T follicular helper cell (primary cell): Measurements from ENCODE around the gene LRRC4C.

Experiments
- DNase-seq: peaks from one replicate; pipeline ENCODE4 v3.0.0-alpha.2; 2020; ENCODE audit warnings: low read depth

Gene LRRC4C

GRCh38 chr11:41414771-41415440 is 44.5 kb downstream of the LRRC4C start:
- DNase-seq: no peak

- no peak for DNase-seq
Observed at GRCh38 chr11:41413843-41414242, 45.6 kb downstream of the LRRC4C start.

GRCh38 chr11:41405812-41406211 is 53.6 kb downstream of the LRRC4C start:
- DNase-seq: no peak

GRCh38 chr11:41404109-41404508 is 55.3 kb downstream of the LRRC4C start:
- no peak for DNase-seq

- no peak for DNase-seq
Observed at GRCh38 chr11:41403458-41403857, 56.0 kb downstream of the LRRC4C start.

GRCh38 chr11:41400819-41401382 is 58.6 kb downstream of the LRRC4C start:
- no peak for DNase-seq

- no peak for DNase-seq
Observed at GRCh38 chr11:41400124-41400523, 59.3 kb downstream of the LRRC4C start.

- DNase-seq: no peak
Observed at GRCh38 chr11:41399323-41399722, 60.1 kb downstream of the LRRC4C start.

- DNase-seq: no peak
Observed at GRCh38 chr11:41398175-41398574, 61.3 kb downstream of the LRRC4C start.

GRCh38 chr11:41394521-41395195 is 64.8 kb downstream of the LRRC4C start:
- no peak for DNase-seq

GRCh38 chr11:41392596-41392995 is 66.9 kb downstream of the LRRC4C start:
- DNase-seq: no peak

- no peak for DNase-seq
Observed at GRCh38 chr11:41389623-41390130, 69.8 kb downstream of the LRRC4C start.

- DNase-seq: no peak
Observed at GRCh38 chr11:41384329-41384728, 75.1 kb downstream of the LRRC4C start.

GRCh38 chr11:41383768-41384167 is 75.7 kb downstream of the LRRC4C start:
- DNase-seq: no peak

GRCh38 chr11:41382927-41383326 is 76.5 kb downstream of the LRRC4C start:
- DNase-seq: no peak

GRCh38 chr11:41379084-41379483 is 80.4 kb downstream of the LRRC4C start:
- DNase-seq: no peak

- no peak for DNase-seq
Observed at GRCh38 chr11:41377709-41378394, 81.6 kb downstream of the LRRC4C start.

GRCh38 chr11:41351825-41352224 is 107.6 kb downstream of the LRRC4C start:
- DNase-seq: no peak

- DNase-seq: no peak
Observed at GRCh38 chr11:41346042-41346441, 113.4 kb downstream of the LRRC4C start.

- no peak for DNase-seq
Observed at GRCh38 chr11:41334007-41334933, 125.2 kb downstream of the LRRC4C start.

GRCh38 chr11:41333357-41333756 is 126.1 kb downstream of the LRRC4C start:
- no peak for DNase-seq
